ENCODE measurements around the gene LIM2.

The LIM2 gene

GRCh38 chr19:51375504-51376221, 12.1 kb downstream of the LIM2 start:
- no peaks in the 10 kb centered on the region for H3K27me3 ChIP-seq (ENCODE audit: control insufficient read depth in 1 of 2, insufficient read depth in 2 of 2, low read length in 2 of 2)
- no peaks in the 10 kb centered on the region for H3K9me3 ChIP-seq (ENCODE audit: control insufficient read depth in 1 of 2, low read length in 2 of 2)
- no peaks in the 10 kb centered on the region for H3K4me1 ChIP-seq (ENCODE audit: control insufficient read depth in 1 of 2, insufficient read depth in 2 of 2, low read length in 2 of 2)
- H3K36me3 ChIP-seq (ENCODE audit: control insufficient read depth in 1 of 2, insufficient read depth in 2 of 2, low read length in 2 of 2): no peaks in the 10 kb centered on the region
- no peak overlapping the region for H3K4me3 ChIP-seq (ENCODE audit: low read depth in 1 of 2, low read length in 2 of 2)
- no peak overlapping the region for H3K9ac ChIP-seq (ENCODE audit: low read depth in 1 of 2, low read length in 2 of 2)
- no peak overlapping the region for H3K27ac ChIP-seq (ENCODE audit: low read depth, low read length)

DNA sequence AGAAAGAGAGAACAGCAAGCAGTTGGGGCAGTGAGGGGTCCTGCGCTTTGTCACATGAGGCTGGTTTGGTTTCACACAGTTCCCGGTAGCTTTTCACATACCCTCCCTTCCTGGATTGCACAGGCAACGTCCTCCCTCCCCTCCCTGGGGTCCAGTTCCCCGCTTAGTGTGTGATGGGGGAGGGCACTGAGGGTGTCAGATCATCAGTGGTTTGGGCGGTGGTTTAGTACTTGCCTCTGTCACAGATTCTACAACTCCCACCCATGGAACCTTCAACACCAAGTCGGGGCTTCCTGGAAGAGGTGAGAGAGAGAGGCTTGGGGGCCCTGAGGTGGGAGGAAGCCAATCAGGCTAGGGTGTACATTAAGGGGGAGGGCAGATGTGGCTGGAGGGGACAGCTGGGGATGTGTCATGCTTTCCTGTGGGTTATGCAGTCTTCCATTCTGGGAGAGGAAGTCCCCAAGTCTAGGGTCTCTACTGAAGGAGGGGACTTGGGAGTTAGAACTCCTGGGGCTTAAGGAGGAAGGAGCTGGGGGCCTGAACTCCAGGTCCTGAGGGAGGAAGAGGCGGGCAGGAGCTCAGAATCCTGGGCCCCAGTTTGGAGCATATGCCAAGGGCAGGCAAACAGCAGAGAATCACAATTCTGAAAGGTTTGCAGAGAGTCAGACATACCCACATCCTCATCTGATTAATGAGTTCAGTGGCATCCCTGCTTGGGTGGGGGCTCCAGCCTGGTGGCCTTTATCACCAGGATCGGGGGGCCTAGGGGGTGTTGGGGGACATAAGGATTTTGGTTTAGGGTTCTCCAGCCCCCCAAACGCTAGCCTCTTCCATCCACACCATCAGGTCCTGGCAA, 14.9 kb downstream of the LIM2 start, which contains the start of gene NKG7:
TSS of gene NKG7 (minus strand) at position 6 of the 856 bp plus-strand sequence. CDS start 119 bp downstream, outside the sequence.
- Histone ChIP-seq H3K9me3 (ENCODE audit: control insufficient read depth in 1 of 2, low read length in 2 of 2) (no peaks in the 10 kb centered on the region), H3K36me3 (ENCODE audit: control insufficient read depth in 1 of 2, insufficient read depth in 2 of 2, low read length in 2 of 2) (no peaks in the 10 kb centered on the region), H3K9ac (ENCODE audit: low read depth in 1 of 2, low read length in 2 of 2) (peak within 1 kb of the TSS in 1 of 2 donors; percentile 18), H3K4me3 (ENCODE audit: low read depth in 1 of 2, low read length in 2 of 2) (peak within 1 kb of the TSS; percentile 27 to 32), H3K27me3 (ENCODE audit: control insufficient read depth in 1 of 2, insufficient read depth in 2 of 2, low read length in 2 of 2) (no peaks in the 10 kb centered on the region), H3K4me1 (ENCODE audit: control insufficient read depth in 1 of 2, insufficient read depth in 2 of 2, low read length in 2 of 2) (peaks cover 0 to 7% of the 10 kb centered on the region in 2 donors), H3K27ac (ENCODE audit: low read depth, low read length) (no peak within 1 kb of the TSS)

DNA sequence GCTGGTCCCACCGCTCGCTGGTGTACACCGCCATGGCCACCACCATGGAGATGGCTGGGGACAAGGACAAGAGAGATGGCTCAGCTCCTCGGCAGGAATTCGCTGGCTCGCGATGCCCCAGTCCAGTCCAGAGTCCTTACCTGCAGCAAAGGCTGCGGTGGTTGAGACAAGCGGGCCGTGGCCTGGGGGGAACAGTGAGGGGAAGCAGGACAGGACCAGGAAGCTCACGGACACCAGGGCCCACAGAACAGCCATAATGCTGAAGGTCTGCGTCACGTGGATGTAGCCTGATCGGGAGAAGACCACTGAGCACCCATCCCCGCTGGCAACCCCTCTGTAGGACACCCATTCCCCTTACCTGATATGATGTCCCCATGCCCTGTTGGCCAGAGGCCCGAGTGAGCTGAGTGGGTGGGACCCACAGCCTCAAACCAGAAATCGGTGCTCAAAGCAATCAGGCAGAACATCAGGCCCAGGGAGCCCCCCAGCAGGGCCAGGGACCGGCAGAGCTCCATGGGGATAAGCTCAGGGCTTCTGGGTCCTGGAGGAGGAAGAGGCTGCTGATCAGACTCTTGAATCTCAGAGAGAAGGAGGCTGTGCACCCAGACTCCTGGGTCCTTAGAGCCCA, 15.6 kb downstream of the LIM2 start:
- Histone ChIP-seq H3K36me3 (ENCODE audit: control insufficient read depth in 1 of 2, insufficient read depth in 2 of 2, low read length in 2 of 2) (no peaks in the 10 kb centered on the region), H3K27me3 (ENCODE audit: control insufficient read depth in 1 of 2, insufficient read depth in 2 of 2, low read length in 2 of 2) (no peaks in the 10 kb centered on the region), H3K4me1 (ENCODE audit: control insufficient read depth in 1 of 2, insufficient read depth in 2 of 2, low read length in 2 of 2) (peaks cover 0 to 7% of the 10 kb centered on the region in 2 donors), H3K9me3 (ENCODE audit: control insufficient read depth in 1 of 2, low read length in 2 of 2) (no peaks in the 10 kb centered on the region), H3K4me3 (ENCODE audit: low read depth in 1 of 2, low read length in 2 of 2) (peak overlapping the region; percentile 27 to 32), H3K9ac (ENCODE audit: low read depth in 1 of 2, low read length in 2 of 2) (peak overlapping the region in 1 of 2 donors; percentile 18), H3K27ac (ENCODE audit: low read depth, low read length) (no peak overlapping the region)

- peak overlapping the region in 1 of 2 donors; percentile 32 for H3K4me3 ChIP-seq (ENCODE audit: low read depth in 1 of 2, low read length in 2 of 2)
- H3K27me3 ChIP-seq (ENCODE audit: control insufficient read depth in 1 of 2, insufficient read depth in 2 of 2, low read length in 2 of 2): no peaks in the 10 kb centered on the region
- H3K9ac ChIP-seq (ENCODE audit: low read depth in 1 of 2, low read length in 2 of 2): peak overlapping the region in 1 of 2 donors; percentile 18
- peaks cover 0 to 7% of the 10 kb centered on the region in 2 donors for H3K4me1 ChIP-seq (ENCODE audit: control insufficient read depth in 1 of 2, insufficient read depth in 2 of 2, low read length in 2 of 2)
- H3K27ac ChIP-seq (ENCODE audit: low read depth, low read length): no peak overlapping the region
- H3K36me3 ChIP-seq (ENCODE audit: control insufficient read depth in 1 of 2, insufficient read depth in 2 of 2, low read length in 2 of 2): no peaks in the 10 kb centered on the region
- no peaks in the 10 kb centered on the region for H3K9me3 ChIP-seq (ENCODE audit: control insufficient read depth in 1 of 2, low read length in 2 of 2)
These were observed 16.5 kb downstream of the LIM2 start for GRCh38 chr19:51371186-51371690.

GRCh38 chr19:51370230-51370629, 17.5 kb downstream of the LIM2 start:
- H3K27ac ChIP-seq (ENCODE audit: low read depth, low read length): no peak overlapping the region
- peaks cover 0 to 13% of the 10 kb centered on the region in 2 donors for H3K4me1 ChIP-seq (ENCODE audit: control insufficient read depth in 1 of 2, insufficient read depth in 2 of 2, low read length in 2 of 2)
- H3K4me3 ChIP-seq (ENCODE audit: low read depth in 1 of 2, low read length in 2 of 2): peak overlapping the region in 1 of 2 donors; percentile 35
- H3K27me3 ChIP-seq (ENCODE audit: control insufficient read depth in 1 of 2, insufficient read depth in 2 of 2, low read length in 2 of 2): no peaks in the 10 kb centered on the region
- H3K36me3 ChIP-seq (ENCODE audit: control insufficient read depth in 1 of 2, insufficient read depth in 2 of 2, low read length in 2 of 2): no peaks in the 10 kb centered on the region
- H3K9me3 ChIP-seq (ENCODE audit: control insufficient read depth in 1 of 2, low read length in 2 of 2): no peaks in the 10 kb centered on the region
- no peak overlapping the region for H3K9ac ChIP-seq (ENCODE audit: low read depth in 1 of 2, low read length in 2 of 2)

GRCh38 chr19:51368366-51369282, 19.1 kb downstream of the LIM2 start, which contains the start of gene CLDND2:
TSS of gene CLDND2 (minus strand) at chr19:51369003. CDS start at chr19:51368577, 426 bp downstream.
- peaks cover 6 to 26% of the 10 kb centered on the region in 2 donors for H3K4me1 ChIP-seq (ENCODE audit: control insufficient read depth in 1 of 2, insufficient read depth in 2 of 2, low read length in 2 of 2)
- no peaks in the 10 kb centered on the region for H3K27me3 ChIP-seq (ENCODE audit: control insufficient read depth in 1 of 2, insufficient read depth in 2 of 2, low read length in 2 of 2)
- peak within 1 kb of the TSS; percentile 62 for H3K27ac ChIP-seq (ENCODE audit: low read depth, low read length)
- H3K9ac ChIP-seq (ENCODE audit: low read depth in 1 of 2, low read length in 2 of 2): peak within 1 kb of the TSS; percentile 56 to 96
- H3K4me3 ChIP-seq (ENCODE audit: low read depth in 1 of 2, low read length in 2 of 2): peak within 1 kb of the TSS; percentile 90 to 95
- H3K36me3 ChIP-seq (ENCODE audit: control insufficient read depth in 1 of 2, insufficient read depth in 2 of 2, low read length in 2 of 2): no peaks in the 10 kb centered on the region
- no peaks in the 10 kb centered on the region for H3K9me3 ChIP-seq (ENCODE audit: control insufficient read depth in 1 of 2, low read length in 2 of 2)

DNA sequence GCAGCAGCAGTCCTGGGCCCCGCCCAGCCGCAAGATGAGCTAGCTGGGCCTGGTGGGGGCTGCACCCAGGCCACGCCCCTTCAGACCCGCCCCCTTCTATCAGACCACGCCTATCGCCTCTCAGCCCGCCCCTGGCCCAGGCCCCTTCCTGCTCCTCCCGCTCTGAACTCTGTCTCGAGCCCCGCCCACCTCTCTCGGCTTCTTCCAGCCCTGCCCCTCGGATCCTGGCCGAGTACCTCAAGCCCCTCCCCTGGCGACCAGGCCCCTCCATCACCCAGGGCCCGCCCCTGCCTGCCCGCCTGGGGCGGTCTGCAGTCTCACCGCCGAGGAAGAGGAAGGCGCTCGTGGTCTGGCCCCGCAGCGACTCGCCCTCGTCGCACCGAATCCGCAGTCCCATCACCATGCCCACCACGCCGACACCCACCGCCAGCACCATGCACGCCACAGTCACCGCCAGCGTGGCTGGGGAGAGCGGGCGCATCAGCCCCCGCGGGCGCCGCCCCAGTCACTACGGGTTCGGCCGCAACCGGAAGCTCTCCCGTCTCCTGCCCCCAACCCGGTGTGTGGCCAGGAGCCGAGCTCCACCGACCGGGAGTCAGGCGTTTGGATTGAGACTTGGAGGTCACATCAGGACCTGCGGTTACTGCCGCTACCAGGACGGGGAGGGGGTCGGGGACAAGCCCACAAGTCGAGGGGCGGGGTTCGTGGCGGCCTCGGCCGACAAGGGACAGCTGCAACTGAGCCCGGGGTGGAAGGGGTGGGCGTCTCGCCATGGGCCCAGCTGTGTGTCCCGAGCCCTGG, 20.0 kb downstream of the LIM2 start:
- peak overlapping the region; percentile 90 to 95 for H3K4me3 ChIP-seq (ENCODE audit: low read depth in 1 of 2, low read length in 2 of 2)
- peak overlapping the region; percentile 90 for H3K27ac ChIP-seq (ENCODE audit: low read depth, low read length)
- peak overlapping the region; percentile 96 to 98 for H3K9ac ChIP-seq (ENCODE audit: low read depth in 1 of 2, low read length in 2 of 2)
- no peaks in the 10 kb centered on the region for H3K36me3 ChIP-seq (ENCODE audit: control insufficient read depth in 1 of 2, insufficient read depth in 2 of 2, low read length in 2 of 2)
- H3K27me3 ChIP-seq (ENCODE audit: control insufficient read depth in 1 of 2, insufficient read depth in 2 of 2, low read length in 2 of 2): no peaks in the 10 kb centered on the region
- H3K4me1 ChIP-seq (ENCODE audit: control insufficient read depth in 1 of 2, insufficient read depth in 2 of 2, low read length in 2 of 2): peaks cover 9 to 33% of the 10 kb centered on the region in 2 donors
- H3K9me3 ChIP-seq (ENCODE audit: control insufficient read depth in 1 of 2, low read length in 2 of 2): no peaks in the 10 kb centered on the region

DNA sequence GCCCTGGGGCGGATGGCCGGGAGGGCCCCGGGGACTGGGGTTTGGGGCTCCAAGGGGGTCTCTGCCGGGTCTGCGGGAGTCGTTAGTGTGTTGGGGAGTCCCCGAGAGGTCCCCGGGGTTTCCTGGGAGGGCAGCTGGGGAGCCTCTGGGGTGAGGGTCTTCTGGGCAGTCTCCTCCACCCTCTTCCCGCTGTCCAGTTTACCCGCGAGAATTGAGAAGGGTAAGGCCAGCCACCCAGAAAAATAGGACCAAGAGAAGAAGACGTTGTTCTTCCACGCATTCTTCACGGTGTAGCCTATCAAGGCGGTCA, 20.6 kb downstream of the LIM2 start:
- Histone ChIP-seq H3K27me3 (ENCODE audit: control insufficient read depth in 1 of 2, insufficient read depth in 2 of 2, low read length in 2 of 2) (no peaks in the 10 kb centered on the region), H3K36me3 (ENCODE audit: control insufficient read depth in 1 of 2, insufficient read depth in 2 of 2, low read length in 2 of 2) (no peaks in the 10 kb centered on the region), H3K27ac (ENCODE audit: low read depth, low read length) (peak overlapping the region; percentile 90), H3K9ac (ENCODE audit: low read depth in 1 of 2, low read length in 2 of 2) (peak overlapping the region; percentile 96 to 98), H3K4me1 (ENCODE audit: control insufficient read depth in 1 of 2, insufficient read depth in 2 of 2, low read length in 2 of 2) (peaks cover 9 to 38% of the 10 kb centered on the region in 2 donors), H3K4me3 (ENCODE audit: low read depth in 1 of 2, low read length in 2 of 2) (peak overlapping the region; percentile 90 to 95), H3K9me3 (ENCODE audit: control insufficient read depth in 1 of 2, low read length in 2 of 2) (no peaks in the 10 kb centered on the region)

Measured in duodenal mucosa (tissue), 2 donors.